Stimulated activated effector memory CD8-positive, alpha-beta T cell treated with anti-CD3 and anti-CD28 coated beads, Interleukin-12 subunit alpha, Interleukin-12 subunit beta, amount 100 ng/mL, for 72 hours (primary cell): Measurements from ENCODE around the gene STOX2.

Experiments used
- ATAC-seq: fragments of 150-1000 bp; cut with Tn5 transposase; 2 replicates; pipeline ENCODE4 v1.10.0; 2021
- DNase-seq, 2 donors: peaks; one replicate each; pipeline ENCODE4 v3.0.0; 2021 to 2022; ENCODE audit warnings: low spot score in 2 of 2
- H3K27ac Mint-ChIP-seq: one replicate; pipeline ENCODE4 v1.8.0; 2022; ENCODE audit warnings: mild to moderate bottlenecking, mixed read lengths
- H3K36me3 Mint-ChIP-seq: one replicate; pipeline ENCODE4 v1.8.0; 2022; ENCODE audit warnings: mild to moderate bottlenecking, mixed read lengths
- H3K4me1 Mint-ChIP-seq: one replicate; pipeline ENCODE4 v1.8.0; 2022; ENCODE audit warnings: mixed read lengths
- H3K4me3 Mint-ChIP-seq: one replicate; pipeline ENCODE4 v1.8.0; 2022; ENCODE audit warnings: mild to moderate bottlenecking, mixed read lengths
- H3K9me3 Mint-ChIP-seq: one replicate; pipeline ENCODE4 v1.8.0; 2022; ENCODE audit warnings: mixed read lengths

Gene STOX2

DNA sequence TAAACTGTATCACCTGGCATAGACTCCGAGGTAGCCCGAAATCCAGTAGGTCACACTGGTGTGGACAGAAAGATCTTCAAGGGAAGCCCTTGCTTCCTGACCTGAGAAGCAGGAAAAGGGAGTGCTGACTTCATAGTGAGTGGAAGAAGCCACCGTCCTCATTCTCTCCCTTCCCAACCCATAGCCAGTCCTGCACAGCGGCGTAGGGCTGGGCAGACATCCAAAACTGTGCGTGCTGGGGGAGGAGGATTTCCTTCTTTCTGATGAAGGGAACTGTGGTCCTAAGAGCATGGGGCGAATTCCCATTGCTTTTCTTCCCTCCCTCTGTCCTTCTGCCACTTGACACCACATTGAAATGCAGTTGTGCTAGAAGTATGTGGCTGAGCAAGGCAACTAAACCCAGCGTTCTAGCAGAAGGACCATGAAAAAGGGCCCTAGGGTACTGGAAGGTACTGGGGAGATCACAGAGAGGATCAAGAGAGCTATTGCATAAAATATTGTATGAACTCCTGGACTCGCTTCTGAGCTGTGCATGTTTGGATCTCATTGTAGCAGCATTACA is 66.9 kb downstream of the STOX2 start:
- DNase-seq (no peak), ATAC-seq (no peak)
- Mint-ChIP-seq H3K27ac (no peak overlapping the region), H3K4me3 (no peak overlapping the region), H3K36me3 (no peaks in the 10 kb centered on the region), H3K4me1 (no peaks in the 10 kb centered on the region), H3K9me3 (peaks cover 14% of the 10 kb centered on the region)

DNA sequence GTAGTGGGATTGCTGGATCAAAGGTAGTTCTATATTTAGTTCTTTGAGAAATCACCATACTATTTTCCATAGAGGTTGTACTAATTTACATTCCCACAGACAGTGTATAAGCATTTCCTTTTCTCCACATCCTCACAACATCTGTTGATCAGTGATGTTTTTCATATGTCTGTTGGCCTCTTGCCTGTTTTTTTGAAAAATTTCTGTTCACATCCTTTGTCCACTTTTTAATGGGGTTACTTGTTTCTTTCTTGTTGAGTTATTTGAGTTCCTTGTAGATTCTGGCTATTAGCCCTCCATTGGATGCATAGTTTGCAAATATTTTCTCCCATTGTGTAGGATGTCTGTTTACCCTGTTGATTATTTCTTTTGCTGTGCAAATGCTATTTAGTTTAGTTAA is 72.6 kb downstream of the STOX2 start:
- Mint-ChIP-seq H3K4me3 (no peak overlapping the region), H3K9me3 (peaks cover 14% of the 10 kb centered on the region), H3K4me1 (no peaks in the 10 kb centered on the region), H3K36me3 (no peaks in the 10 kb centered on the region), H3K27ac (no peak overlapping the region)
- ATAC-seq (no peak), DNase-seq (no peak)

DNA sequence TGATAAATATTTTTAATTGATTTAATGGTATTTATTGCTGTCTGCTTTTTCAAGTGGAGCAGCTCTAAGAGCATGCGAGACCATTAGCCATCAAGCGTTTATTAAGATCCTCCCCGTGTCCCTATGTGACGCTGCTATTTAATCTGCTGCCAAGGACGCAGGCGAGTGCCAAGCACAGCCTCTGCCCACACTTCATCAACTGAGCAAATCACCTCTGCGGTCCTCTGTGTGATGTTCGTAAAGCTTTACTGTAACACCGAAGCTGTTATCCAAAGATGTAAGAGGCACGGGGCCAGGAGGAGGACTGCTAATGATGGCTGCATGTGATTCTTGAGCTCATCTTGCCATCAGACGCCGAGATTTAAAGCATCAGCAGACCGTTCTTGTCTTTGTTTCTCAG is 79.5 kb downstream of the STOX2 start:
- no peaks in the 10 kb centered on the region for H3K4me1 Mint-ChIP-seq
- ATAC-seq, result no peak
- no peak overlapping the region for H3K27ac Mint-ChIP-seq
- H3K36me3 Mint-ChIP-seq, result no peaks in the 10 kb centered on the region
- H3K9me3 Mint-ChIP-seq, result no peaks in the 10 kb centered on the region
- DNase-seq, result no peak
- H3K4me3 Mint-ChIP-seq, result no peak overlapping the region

- ATAC-seq, result no peak
- no peak overlapping the region for H3K27ac Mint-ChIP-seq
- H3K36me3 Mint-ChIP-seq, result no peaks in the 10 kb centered on the region
- DNase-seq, result no peak
- no peaks in the 10 kb centered on the region for H3K9me3 Mint-ChIP-seq
- H3K4me3 Mint-ChIP-seq, result no peak overlapping the region
- H3K4me1 Mint-ChIP-seq, result no peaks in the 10 kb centered on the region
Measured at GRCh38 chr4:183985786-183986185, 80.7 kb downstream of the STOX2 start.

DNA sequence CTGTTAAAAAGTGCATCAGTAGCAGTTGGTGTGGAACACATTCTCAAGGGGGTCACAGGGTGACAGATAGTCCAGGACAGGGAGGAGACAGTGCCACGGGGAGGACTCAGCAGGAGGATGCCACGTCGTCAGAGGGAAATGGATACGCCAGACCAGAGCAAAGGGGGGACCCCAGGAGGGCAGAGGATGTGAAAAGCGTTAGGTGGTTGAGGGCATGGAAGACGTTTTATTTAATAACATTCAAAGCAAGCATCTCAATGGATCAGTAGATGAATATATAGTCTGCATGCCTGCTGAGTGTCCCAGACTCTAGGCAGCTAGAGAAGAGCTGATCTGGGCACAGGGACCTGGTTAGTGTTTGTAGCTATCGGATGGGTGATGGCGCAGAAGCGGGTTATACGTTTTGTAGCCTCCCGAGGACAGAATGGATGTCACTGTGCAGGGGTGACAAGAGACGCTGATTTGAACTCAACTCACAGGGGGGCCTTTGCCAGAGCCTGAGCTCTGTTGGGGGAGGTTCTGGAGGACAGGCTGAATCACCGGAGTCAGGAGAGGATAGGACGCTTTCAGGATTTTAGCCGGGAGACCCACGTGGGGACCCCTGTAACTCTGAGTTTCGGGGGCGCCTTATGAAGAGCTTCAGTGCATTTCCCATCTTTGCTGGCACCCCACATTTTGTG is 81.3 kb downstream of the STOX2 start:
- DNase-seq (no peak), ATAC-seq (no peak)
- no peaks in the 10 kb centered on the region for H3K36me3 Mint-ChIP-seq
- H3K4me3 Mint-ChIP-seq, result no peak overlapping the region
- no peaks in the 10 kb centered on the region for H3K4me1 Mint-ChIP-seq
- H3K9me3 Mint-ChIP-seq, result no peaks in the 10 kb centered on the region
- no peak overlapping the region for H3K27ac Mint-ChIP-seq

DNA sequence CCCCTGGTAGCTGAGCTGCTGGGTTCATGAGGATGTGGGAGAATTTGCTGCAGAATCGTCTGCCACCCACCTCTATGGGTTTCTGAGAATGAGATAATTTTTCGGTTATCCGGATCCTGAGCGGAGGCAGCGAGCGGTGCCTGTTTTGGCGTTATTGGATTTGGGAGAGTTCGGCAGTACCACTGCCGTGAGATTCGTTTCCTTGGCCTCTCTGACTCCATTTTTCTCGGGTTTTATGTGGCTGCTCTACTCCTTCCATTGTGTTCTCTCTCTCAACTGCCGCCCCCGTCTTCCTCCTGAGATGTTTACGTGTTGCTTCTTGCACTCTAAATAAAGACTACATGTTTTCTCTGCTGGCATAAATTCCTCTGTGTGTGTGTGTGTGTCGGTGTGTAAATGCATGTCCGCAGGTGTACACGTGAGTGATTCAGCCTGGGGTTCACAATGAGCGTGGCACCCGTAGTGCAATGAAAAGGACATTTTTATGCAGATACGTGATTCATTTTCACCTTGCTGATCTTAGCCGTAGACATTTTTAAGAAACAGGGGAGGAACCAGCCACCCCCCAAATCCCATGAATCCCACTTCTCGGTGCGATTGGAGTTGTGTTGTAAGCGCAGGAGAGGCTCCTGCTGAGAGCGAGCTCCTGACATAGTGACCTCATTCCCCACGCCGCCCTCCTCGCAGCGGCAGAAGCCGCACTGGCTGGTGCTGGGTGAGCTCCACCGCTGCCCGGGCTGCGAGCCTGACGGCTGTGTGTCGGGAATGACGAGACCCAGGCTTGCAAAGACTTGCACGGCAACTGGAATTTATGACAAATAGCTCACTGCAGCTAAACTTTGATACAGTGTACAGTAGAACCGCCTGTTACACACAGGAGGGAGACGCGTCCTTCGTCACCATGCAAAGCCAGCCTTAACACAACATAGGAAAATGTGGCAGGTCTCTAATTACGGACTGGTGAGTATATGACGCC is 82.2 kb downstream of the STOX2 start:
- Mint-ChIP-seq H3K27ac (no peak overlapping the region), H3K9me3 (no peaks in the 10 kb centered on the region), H3K36me3 (no peaks in the 10 kb centered on the region), H3K4me3 (no peak overlapping the region), H3K4me1 (no peaks in the 10 kb centered on the region)
- DNase-seq, result no peak
- no peak for ATAC-seq

DNA sequence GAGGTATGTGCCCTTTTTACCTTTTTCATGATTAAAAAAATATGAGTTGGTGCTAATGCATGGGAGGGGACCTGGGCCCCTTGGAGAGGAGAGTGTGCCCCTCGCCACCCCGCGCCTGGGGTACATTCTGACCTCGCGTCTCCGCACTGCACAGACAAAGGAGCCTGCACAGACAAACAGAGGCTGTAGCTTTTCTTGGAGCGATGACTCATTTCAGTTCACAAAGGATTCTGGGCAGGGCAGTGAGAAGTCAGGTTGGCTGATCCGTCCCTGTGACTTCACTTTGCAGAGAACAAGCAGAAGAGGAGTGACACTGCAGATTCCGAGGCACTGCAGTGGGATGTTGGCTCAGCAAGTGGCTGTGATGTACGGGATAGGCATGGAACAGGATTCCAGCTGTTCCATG is 82.9 kb downstream of the STOX2 start:
- Mint-ChIP-seq H3K9me3 (no peaks in the 10 kb centered on the region), H3K36me3 (no peaks in the 10 kb centered on the region), H3K27ac (no peak overlapping the region), H3K4me3 (no peak overlapping the region), H3K4me1 (no peaks in the 10 kb centered on the region)
- ATAC-seq (no peak), DNase-seq (no peak)

DNA sequence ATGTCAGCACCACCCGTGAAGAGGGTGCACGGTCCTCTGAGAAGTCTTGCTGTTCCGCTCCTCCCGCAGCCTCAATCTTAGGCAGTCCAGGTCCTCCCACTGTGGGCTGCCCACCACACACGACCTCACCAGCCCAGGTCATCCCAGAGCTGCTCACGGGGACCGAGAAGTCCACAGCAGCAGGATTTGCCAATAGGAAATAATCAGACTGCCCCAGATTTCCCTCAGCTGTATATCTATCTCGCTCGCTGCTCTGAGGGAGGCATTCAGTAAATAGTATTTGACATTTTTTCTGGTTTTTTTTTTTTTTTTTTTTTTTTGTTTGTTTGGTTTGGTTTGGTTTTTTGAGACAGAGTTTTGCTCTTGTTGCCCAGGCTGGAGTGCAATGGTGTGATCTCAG is 83.8 kb downstream of the STOX2 start:
- H3K4me3 Mint-ChIP-seq, result no peak overlapping the region
- H3K36me3 Mint-ChIP-seq, result no peaks in the 10 kb centered on the region
- no peak overlapping the region for H3K27ac Mint-ChIP-seq
- no peaks in the 10 kb centered on the region for H3K4me1 Mint-ChIP-seq
- DNase-seq, result no peak
- no peaks in the 10 kb centered on the region for H3K9me3 Mint-ChIP-seq
- ATAC-seq, result no peak

DNA sequence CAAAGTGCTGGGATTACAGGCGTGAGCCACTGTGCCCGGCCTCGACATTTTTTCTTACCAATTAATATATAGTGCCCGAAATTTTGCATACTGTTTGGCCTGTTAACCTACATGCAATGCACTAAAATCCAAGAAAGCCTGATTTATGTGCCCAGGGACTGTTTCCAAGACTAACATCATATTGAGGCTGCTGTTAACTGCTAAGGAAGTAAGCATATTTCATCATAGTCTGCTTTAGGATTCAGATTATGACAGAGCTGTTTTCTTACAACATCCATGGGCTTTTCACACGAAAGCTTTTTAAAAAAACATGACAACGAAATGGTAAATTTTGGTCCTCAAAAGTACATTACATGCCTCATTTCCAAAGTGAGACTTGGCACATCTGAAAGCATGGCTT is 84.4 kb downstream of the STOX2 start:
- Mint-ChIP-seq H3K9me3 (no peaks in the 10 kb centered on the region), H3K27ac (no peak overlapping the region), H3K4me1 (no peaks in the 10 kb centered on the region), H3K36me3 (no peaks in the 10 kb centered on the region), H3K4me3 (no peak overlapping the region)
- DNase-seq (no peak), ATAC-seq (no peak)

- Mint-ChIP-seq H3K4me3 (no peak overlapping the region), H3K27ac (no peak overlapping the region), H3K9me3 (no peaks in the 10 kb centered on the region), H3K4me1 (no peaks in the 10 kb centered on the region), H3K36me3 (no peaks in the 10 kb centered on the region)
- DNase-seq (no peak), ATAC-seq (no peak)
Measured at GRCh38 chr4:183989931-183990330, 84.8 kb downstream of the STOX2 start.

DNA sequence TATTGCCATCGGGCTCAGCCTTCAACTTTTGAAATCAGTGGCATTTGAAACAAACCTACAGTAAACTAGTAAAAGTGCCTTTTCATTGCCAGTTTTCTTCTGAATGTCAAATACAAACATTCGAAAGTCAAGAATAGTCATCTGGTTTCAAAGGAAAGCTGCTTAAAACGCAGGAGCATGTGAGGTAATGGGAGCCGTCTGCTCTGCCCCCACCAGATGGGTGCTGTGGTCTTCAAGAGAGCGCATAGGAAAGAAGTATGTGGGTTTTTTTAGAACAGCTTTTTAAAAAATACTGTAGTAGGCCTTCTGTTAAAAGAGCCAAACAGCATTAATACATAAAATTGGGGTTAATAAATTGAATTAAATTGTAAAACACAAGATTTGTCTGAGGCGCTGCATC is 88.6 kb downstream of the STOX2 start:
- H3K27ac Mint-ChIP-seq, result no peak overlapping the region
- no peak for ATAC-seq
- no peak overlapping the region for H3K4me3 Mint-ChIP-seq
- DNase-seq, result no peak
- H3K36me3 Mint-ChIP-seq, result no peaks in the 10 kb centered on the region
- H3K4me1 Mint-ChIP-seq, result no peaks in the 10 kb centered on the region
- no peaks in the 10 kb centered on the region for H3K9me3 Mint-ChIP-seq

DNA sequence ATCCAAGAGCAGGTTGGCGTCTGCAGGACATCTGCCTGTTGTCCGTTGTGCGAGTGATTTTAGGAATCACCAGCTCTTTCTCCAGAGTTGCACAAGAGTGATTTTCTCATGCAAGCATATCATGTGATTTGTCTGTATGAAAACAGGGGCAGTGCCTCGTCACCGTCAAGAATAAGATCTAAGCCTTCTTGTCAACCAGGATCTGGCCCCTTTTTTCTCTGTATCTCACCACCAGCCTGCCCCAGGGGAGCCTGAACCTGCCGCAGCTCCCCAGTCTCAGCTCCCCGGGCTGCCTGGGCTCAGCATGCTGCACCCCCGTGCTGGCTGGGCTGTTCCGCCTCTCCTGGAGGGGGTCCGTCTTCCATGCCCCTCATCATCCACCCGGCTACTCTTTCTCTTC is 90.5 kb downstream of the STOX2 start:
- H3K9me3 Mint-ChIP-seq, result no peaks in the 10 kb centered on the region
- no peak overlapping the region for H3K27ac Mint-ChIP-seq
- H3K36me3 Mint-ChIP-seq, result no peaks in the 10 kb centered on the region
- no peaks in the 10 kb centered on the region for H3K4me1 Mint-ChIP-seq
- DNase-seq (no peak), ATAC-seq (no peak)
- H3K4me3 Mint-ChIP-seq, result no peak overlapping the region

DNA sequence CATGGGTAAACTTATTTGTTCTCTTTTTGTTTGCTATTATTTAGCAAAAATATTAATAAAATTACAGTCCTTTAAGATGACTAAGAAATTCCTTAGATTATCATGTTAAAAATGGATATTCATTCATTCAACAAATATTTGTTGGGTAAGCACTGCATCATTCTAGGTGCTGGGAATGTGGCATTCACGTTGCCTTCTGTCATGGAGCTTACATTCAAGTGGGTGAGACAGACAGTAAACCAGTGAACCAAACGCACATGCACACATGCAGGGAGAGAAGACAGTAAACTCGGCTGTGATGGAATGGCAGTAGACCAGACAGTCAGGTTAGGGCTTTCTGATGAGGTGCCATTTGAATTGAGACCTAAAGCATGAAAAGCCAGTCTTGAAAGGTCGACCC is 91.8 kb downstream of the STOX2 start:
- H3K4me1 Mint-ChIP-seq, result no peaks in the 10 kb centered on the region
- no peak overlapping the region for H3K27ac Mint-ChIP-seq
- no peaks in the 10 kb centered on the region for H3K9me3 Mint-ChIP-seq
- no peak overlapping the region for H3K4me3 Mint-ChIP-seq
- DNase-seq (no peak), ATAC-seq (no peak)
- H3K36me3 Mint-ChIP-seq, result no peaks in the 10 kb centered on the region

- no peak overlapping the region for H3K4me3 Mint-ChIP-seq
Measured at GRCh38 chr4:183999435-183999834, 94.3 kb downstream of the STOX2 start.

GRCh38 chr4:184000457-184001396 is 95.6 kb downstream of the STOX2 start:
- Mint-ChIP-seq H3K36me3 (no peaks in the 10 kb centered on the region), H3K27ac (no peak overlapping the region), H3K9me3 (no peaks in the 10 kb centered on the region), H3K4me1 (no peaks in the 10 kb centered on the region), H3K4me3 (no peak overlapping the region)
- DNase-seq, result no peak
- ATAC-seq, result no peak

More at GRCh38 chr4:183999435-183999834, 94.3 kb downstream of the STOX2 start:
- ATAC-seq (no peak), DNase-seq (no peak)
- Mint-ChIP-seq H3K27ac (no peak overlapping the region), H3K9me3 (no peaks in the 10 kb centered on the region), H3K4me1 (no peaks in the 10 kb centered on the region), H3K36me3 (no peaks in the 10 kb centered on the region)
